Upper lobe of right lung (tissue), 1 donor: ENCODE data around the gene MYO7A. TPM values are rescaled to one million over a fixed set of nuclear protein-coding genes. Genes with fewer than 3 reads are reported as not detected.

Source experiments
- ATAC-seq: fragments of 200-7000 bp; cut with Tn5 transposase; one replicate; pipeline ENCODE4 v1.9.1; 2020; ENCODE audit warnings: mild to moderate bottlenecking, moderate library complexity
- DNase-seq: peaks from one replicate; pipeline ENCODE4 v3.0.0-alpha.2; 2020
- H3K27ac ChIP-seq: fragments of 200-600 bp; one replicate; pipeline ENCODE4 v1.8.0; 2022
- H3K27me3 ChIP-seq: fragments of 200-600 bp; one replicate; pipeline ENCODE4 v1.8.0; 2022; ENCODE audit warnings: mild to moderate bottlenecking
- H3K36me3 ChIP-seq: fragments of 200-600 bp; one replicate; pipeline ENCODE4 v1.8.0; 2022
- H3K4me1 ChIP-seq: fragments of 200-600 bp; one replicate; pipeline ENCODE4 v1.8.0; 2022
- H3K4me3 ChIP-seq: fragments of 200-600 bp; one replicate; pipeline ENCODE4 v1.8.0; 2022; ENCODE audit warnings: mild to moderate bottlenecking
- H3K9me3 ChIP-seq: fragments of 200-600 bp; one replicate; pipeline ENCODE4 v1.8.0; 2022
- CTCF ChIP-seq: fragments of 200-600 bp; IDR thresholded peaks from one replicate; pipeline ENCODE4 v1.8.0; 2022; ENCODE audit warnings: antibody characterized with exemption
- intact Hi-C: fragments of 100-400 bp; cut with DNase I; formaldehyde crosslinking; loops from one replicate; pipeline ENCODE4 v1.11.0; 2022
- total RNA-seq: library from RNA; stranded (reverse); fragmentation: NEBNext Ultra II Directional; extraction: Animal tissue kit (Norgen Biotek cat#: 25700); gene quantifications from one replicate; pipeline ENCODE4 v1.2.1, GENCODE V29; 2021
- donor health status: DM: no; HTN: yes; CAD: no; lungs with severe emphysema.

MYO7A gene
- total RNA-seq, 1 donor from 2014 or later: 3.6 TPM

GRCh38 chr11:77153276-77154185 is 25.5 kb downstream of the MYO7A start:
- H3K27ac ChIP-seq: no peak overlapping the region
- no peak overlapping the region for H3K4me3 ChIP-seq
- H3K36me3 ChIP-seq: no peaks in the 10 kb centered on the region
- H3K27me3 ChIP-seq: peaks cover 4% of the 10 kb centered on the region
- no peak for ATAC-seq
- H3K4me1 ChIP-seq: no peaks in the 10 kb centered on the region
- H3K9me3 ChIP-seq: no peaks in the 10 kb centered on the region
- intact Hi-C loops: no loop called here
- no peak for TF ChIP-seq CTCF
- DNase-seq: no peak

GRCh38 chr11:77154381-77155081 is 26.5 kb downstream of the MYO7A start:
- no peak for TF ChIP-seq CTCF
- no peak for ATAC-seq
- intact Hi-C loops: no loop called here

GRCh38 chr11:77155082-77155475 is 27.0 kb downstream of the MYO7A start:
- Histone ChIP-seq H3K9me3 (no peaks in the 10 kb centered on the region), H3K27me3 (peaks cover 4% of the 10 kb centered on the region), H3K4me1 (no peaks in the 10 kb centered on the region), H3K4me3 (no peak overlapping the region), H3K27ac (no peak overlapping the region), H3K36me3 (no peaks in the 10 kb centered on the region)
- ATAC-seq: no peak
- no peak for TF ChIP-seq CTCF
- DNase-seq: no peak
- intact Hi-C loops: no loop called here

More at GRCh38 chr11:77154381-77155081, 26.5 kb downstream of the MYO7A start:
- Histone ChIP-seq H3K27ac (no peak overlapping the region), H3K36me3 (no peaks in the 10 kb centered on the region), H3K9me3 (no peaks in the 10 kb centered on the region), H3K27me3 (peaks cover 4% of the 10 kb centered on the region), H3K4me3 (no peak overlapping the region), H3K4me1 (no peaks in the 10 kb centered on the region)
- DNase-seq: no peak

- Histone ChIP-seq H3K4me3 (no peak overlapping the region), H3K36me3 (no peaks in the 10 kb centered on the region), H3K9me3 (no peaks in the 10 kb centered on the region), H3K4me1 (no peaks in the 10 kb centered on the region), H3K27me3 (no peaks in the 10 kb centered on the region), H3K27ac (no peak overlapping the region)
- TF ChIP-seq CTCF: no peak
- intact Hi-C loops: no loop called here
- ATAC-seq (no peak), DNase-seq (no peak)
Measured at GRCh38 chr11:77155556-77156130, 27.6 kb downstream of the MYO7A start.

- no peak for ATAC-seq
- intact Hi-C loops: no loop called here
Measured at GRCh38 chr11:77156396-77157195, 28.6 kb downstream of the MYO7A start.

More at GRCh38 chr11:77156396-77157195, 28.6 kb downstream of the MYO7A start:
- no peaks in the 10 kb centered on the region for H3K36me3 ChIP-seq
- no peaks in the 10 kb centered on the region for H3K4me1 ChIP-seq
- no peaks in the 10 kb centered on the region for H3K9me3 ChIP-seq
- H3K4me3 ChIP-seq: no peak overlapping the region
- no peak for DNase-seq
- H3K27me3 ChIP-seq: no peaks in the 10 kb centered on the region
- H3K27ac ChIP-seq: no peak overlapping the region
- no peak for TF ChIP-seq CTCF
